HCT116 (cell line): ENCODE results near the gene TMEM132D. TPM values are rescaled to one million over a fixed set of nuclear protein-coding genes. Genes with fewer than 3 reads are reported as not detected.

ENCODE experiments used
- ATAC-seq: fragments of 200-7000 bp; cut with Tn5 transposase; 2 replicates; pipeline ENCODE4 v1.9.1; 2020; ENCODE audit warnings: mild to moderate bottlenecking, moderate library complexity
- BruUV-seq: library from RNA; stranded (reverse); fragments of 400-500 nt; replicated peaks from 2 replicates; lab custom pipeline; 2021; lab: Mats Ljungman, UMichigan
- CTCF ChIA-PET: fragments of 300-600 bp; sonication (Branson Sonifier 250); formaldehyde crosslinking; loops from one replicate; lab custom pipeline; 2021; ENCODE audit warnings: antibody characterized with exemption; lab: Charles Lee
- POLR2A ChIA-PET: fragments of 300-600, 350-600 bp; sonication (Branson Sonifier 250); formaldehyde crosslinking; loops from one replicate; lab custom pipeline; 2021; ENCODE audit warnings: antibody characterized with exemption; lab: Charles Lee
- RAD21 ChIA-PET, 2 experiments: fragments of 300-600 bp; sonication (Branson Sonifier 250); formaldehyde crosslinking; loops; one replicate each; lab custom pipeline; 2023; ENCODE audit warnings: low total read pairs in 2 of 2; ENCODE audit not compliant: uncharacterized antibody in 2 of 2, unreplicated experiment in 2 of 2, low non-redundant PET in 1 of 2; lab: Charles Lee
- DNase-seq: peaks from one replicate; pipeline ENCODE4 v3.0.0-alpha.2; 2010; ENCODE audit warnings: low read depth, low spot score
- H2AFZ ChIP-seq: fragments of 200-600 bp; shearing (Covaris generic), sonication (generic); 2 replicates; pipeline ENCODE4 v1.6.1; 2017; ENCODE audit warnings: low read depth, mixed run types, mixed read lengths, antibody characterized with exemption, low read length; ENCODE audit not compliant: poor library complexity, severe bottlenecking
- H3K27ac ChIP-seq: 2 replicates; pipeline ENCODE4 v1.5.1; 2012; ENCODE audit warnings: low read depth, low read length
- H3K27me3 ChIP-seq: fragments of 200-600 bp; sonication (generic); 2 replicates; pipeline ENCODE4 v1.6.1; 2016; ENCODE audit warnings: mixed run types, low read length, mixed read lengths; ENCODE audit not compliant: insufficient read depth
- H3K36me3 ChIP-seq, 2 experiments: fragments of 200-500 bp in 1 of 2; fragments of 200-600 bp in 1 of 2; sonication (Bioruptor generic) in 1 of 2; sonication (generic) in 1 of 2; 2 replicates each; pipeline versions ENCODE4 v1.5.1 to v1.6.1; 2014 to 2016; ENCODE audit warnings: low read length in 2 of 2, inconsistent platforms in 1 of 2, mixed read lengths in 1 of 2, mixed run types in 1 of 2; ENCODE audit not compliant: insufficient read depth in 2 of 2, control insufficient read depth in 1 of 2
- H3K4me1 ChIP-seq, 2 experiments: fragments of 200-600 bp in 1 of 2; sonication (generic) in 1 of 2; 2 replicates each; pipeline versions ENCODE4 v1.5.1 to v1.6.1; 2012 to 2017; ENCODE audit warnings: low read length in 2 of 2, inconsistent platforms in 1 of 2, mild to moderate bottlenecking in 1 of 2, mixed read lengths in 1 of 2, mixed run types in 1 of 2, moderate library complexity in 1 of 2; ENCODE audit not compliant: insufficient read depth in 2 of 2, control insufficient read depth in 1 of 2
- H3K4me2 ChIP-seq: fragments of 200-600 bp; sonication (generic); 2 replicates; pipeline ENCODE4 v1.6.1; 2017; ENCODE audit warnings: mixed run types, low read length, mixed read lengths
- H3K4me3 ChIP-seq, 2 experiments: fragments of 200-600 bp in 1 of 2; sonication (generic) in 1 of 2; replicated peaks in 1 of 2; 2 replicates each; pipeline ENCODE4 v1.5.1; 2011 to 2016; ENCODE audit warnings: low read length in 2 of 2, control low read depth in 1 of 2, low read depth in 1 of 2, mild to moderate bottlenecking in 1 of 2, mixed read lengths in 1 of 2, mixed run types in 1 of 2
- H3K79me2 ChIP-seq: fragments of 200-600 bp; sonication (generic); 2 replicates; pipeline ENCODE4 v1.6.1; 2017; ENCODE audit warnings: mild to moderate bottlenecking, mixed run types, low read length, moderate library complexity, mixed read lengths; ENCODE audit not compliant: insufficient read depth
- H3K9ac ChIP-seq: fragments of 200-600 bp; sonication (generic); 2 replicates; pipeline ENCODE4 v1.6.1; 2016; ENCODE audit warnings: low read length, mixed read lengths
- H3K9me2 ChIP-seq: fragments of 200-600 bp; sonication (generic), shearing (Covaris generic); 2 replicates; pipeline ENCODE4 v1.6.1; 2017; ENCODE audit warnings: mixed run types, mild to moderate bottlenecking, moderate library complexity; ENCODE audit not compliant: insufficient read depth
- H3K9me3 ChIP-seq, 2 experiments: fragments of 200-500 bp in 1 of 2; fragments of 200-600 bp in 1 of 2; sonication (Bioruptor generic) in 1 of 2; sonication (generic) in 1 of 2; 2 replicates each; pipeline ENCODE4 v1.6.1; 2014 to 2017; ENCODE audit warnings: low read length in 2 of 2, mixed read lengths in 2 of 2, inconsistent platforms in 1 of 2, low read depth in 1 of 2, mild to moderate bottlenecking in 1 of 2, mixed run types in 1 of 2, moderate library complexity in 1 of 2; ENCODE audit not compliant: control insufficient read depth in 1 of 2, insufficient read depth in 1 of 2
- H4K20me1 ChIP-seq: fragments of 200-600 bp; sonication (generic), shearing (Covaris generic); 2 replicates; pipeline ENCODE4 v1.6.1; 2017; ENCODE audit warnings: mixed run types, mild to moderate bottlenecking, moderate library complexity; ENCODE audit not compliant: insufficient read depth
- CBX3 ChIP-seq: IDR thresholded peaks from 2 replicates; pipeline ENCODE4 v1.6.1; 2012; ENCODE audit warnings: low read depth
- CEBPB ChIP-seq: IDR thresholded peaks from 2 replicates; pipeline ENCODE4 v1.6.1; 2012; ENCODE audit warnings: low read depth
- EGR1 ChIP-seq: IDR thresholded peaks from 2 replicates; pipeline ENCODE4 v1.6.1; 2012; ENCODE audit warnings: low read depth
- ELF1 ChIP-seq: IDR thresholded peaks from 2 replicates; pipeline ENCODE4 v1.6.1; 2012; ENCODE audit warnings: low read depth, borderline replicate concordance
- FOSL1 ChIP-seq: IDR thresholded peaks from 2 replicates; pipeline ENCODE4 v1.6.1; 2012; ENCODE audit warnings: low read depth
- JUND ChIP-seq: IDR thresholded peaks from 2 replicates; pipeline ENCODE4 v1.6.1; 2012
- POLR2A ChIP-seq: IDR thresholded peaks from 2 replicates; pipeline ENCODE4 v1.7.0; 2011; ENCODE audit warnings: borderline replicate concordance; ENCODE audit not compliant: insufficient read depth, insufficient read length; ENCODE audit errors: extremely low read depth
- POLR2AphosphoS5 ChIP-seq: IDR thresholded peaks from 2 replicates; pipeline ENCODE4 v1.6.1; 2011; ENCODE audit warnings: mild to moderate bottlenecking, low read depth, low read length, moderate library complexity
- RAD21 ChIP-seq: IDR thresholded peaks from 2 replicates; pipeline ENCODE4 v1.6.1; 2012; ENCODE audit warnings: low read depth, mild to moderate bottlenecking
- REST ChIP-seq: IDR thresholded peaks from 2 replicates; pipeline ENCODE4 v1.6.1; 2012; ENCODE audit warnings: low read depth
- SP1 ChIP-seq: IDR thresholded peaks from 2 replicates; pipeline ENCODE4 v1.6.1; 2012; ENCODE audit warnings: low read depth
- TCF7L2 ChIP-seq: IDR thresholded peaks from 2 replicates; pipeline ENCODE4 v1.7.0; 2011; ENCODE audit warnings: borderline replicate concordance, inconsistent platforms; ENCODE audit not compliant: insufficient read depth, insufficient read length; ENCODE audit errors: extremely low read depth
- YY1 ChIP-seq: IDR thresholded peaks from 2 replicates; pipeline ENCODE4 v1.6.1; 2011; ENCODE audit warnings: low read length, low read depth, moderate library complexity, mild to moderate bottlenecking; ENCODE audit not compliant: insufficient replicate concordance; ENCODE audit errors: extremely low read depth
- intact Hi-C: fragments of 100-400 bp; cut with micrococcal nuclease; formaldehyde crosslinking; loops from 2 replicates; pipeline ENCODE4 v1.10.0; 2022
- total RNA-seq: library from RNA; stranded (reverse); gene quantifications from one replicate; pipeline ENCODE4 v1.2.1, GENCODE V29; 2021; ENCODE audit not compliant: unreplicated experiment
- TF ChIP-seq, protein P1 (sequence below), 3 experiments: fragments of 200-600 bp in 1 of 3; sonication (generic) in 1 of 3; IDR thresholded peaks in 2 of 3; conservative IDR thresholded peaks in 1 of 3; 2 replicates each; pipeline ENCODE4 v1.5.1; 2012 to 2017; ENCODE audit warnings: low read depth in 2 of 3, low read length in 2 of 3, antibody characterized with exemption in 1 of 3, borderline replicate concordance in 1 of 3, control low read depth in 1 of 3, mild to moderate bottlenecking in 1 of 3, mixed read lengths in 1 of 3, mixed run types in 1 of 3, moderate library complexity in 1 of 3; ENCODE audit not compliant: insufficient read depth in 1 of 3
- TF ChIP-seq, protein P2 (sequence below): IDR thresholded peaks from 2 replicates; pipeline ENCODE4 v1.6.1; 2012
- TF ChIP-seq, protein P3 (sequence below): IDR thresholded peaks from 2 replicates; pipeline ENCODE4 v1.6.1; 2012
- TF ChIP-seq, protein P4 (sequence below): IDR thresholded peaks from 2 replicates; pipeline ENCODE4 v1.6.1; 2011; ENCODE audit warnings: mild to moderate bottlenecking, low read length, moderate library complexity; ENCODE audit not compliant: insufficient replicate concordance; ENCODE audit errors: extremely low read depth

TMEM132D gene
- total RNA-seq, 1 experiment from 2014 or later, result not detected

GRCh38 chr12:129592449-129592848 is 311.4 kb downstream of the TMEM132D start:
- Histone ChIP-seq H3K4me3 (no peak overlapping the region), H4K20me1 (no peaks in the 10 kb centered on the region), H3K27me3 (no peaks in the 10 kb centered on the region), H3K9me2 (no peaks in the 10 kb centered on the region), H3K27ac (no peak overlapping the region), H3K4me2 (no peak overlapping the region), H2AFZ (no peak overlapping the region), H3K36me3 (no peaks in the 10 kb centered on the region), H3K9me3 (peaks cover 8 to 15% of the 10 kb centered on the region in 2 experiments; a peak in 2 of 4 replicates), H3K9ac (no peak overlapping the region), H3K79me2 (no peaks in the 10 kb centered on the region), H3K4me1 (no peaks in the 10 kb centered on the region)
- ChIA-PET CTCF (no interaction called here), RAD21 (no interaction called here), POLR2A (no interaction called here)
- ATAC-seq (no peak), DNase-seq (no peak)
- intact Hi-C loops, result no loop called here
- BruUV-seq, result no TSS peak
- TF ChIP-seq FOSL1 (no peak), YY1 (no peak), CBX3 (no peak), POLR2A (no peak), ELF1 (no peak), RAD21 (no peak), JUND (no peak), REST (no peak), SP1 (no peak), EGR1 (no peak), CEBPB (no peak), POLR2AphosphoS5 (no peak), TCF7L2 (no peak)
- TF ChIP-seq, protein P1, sequence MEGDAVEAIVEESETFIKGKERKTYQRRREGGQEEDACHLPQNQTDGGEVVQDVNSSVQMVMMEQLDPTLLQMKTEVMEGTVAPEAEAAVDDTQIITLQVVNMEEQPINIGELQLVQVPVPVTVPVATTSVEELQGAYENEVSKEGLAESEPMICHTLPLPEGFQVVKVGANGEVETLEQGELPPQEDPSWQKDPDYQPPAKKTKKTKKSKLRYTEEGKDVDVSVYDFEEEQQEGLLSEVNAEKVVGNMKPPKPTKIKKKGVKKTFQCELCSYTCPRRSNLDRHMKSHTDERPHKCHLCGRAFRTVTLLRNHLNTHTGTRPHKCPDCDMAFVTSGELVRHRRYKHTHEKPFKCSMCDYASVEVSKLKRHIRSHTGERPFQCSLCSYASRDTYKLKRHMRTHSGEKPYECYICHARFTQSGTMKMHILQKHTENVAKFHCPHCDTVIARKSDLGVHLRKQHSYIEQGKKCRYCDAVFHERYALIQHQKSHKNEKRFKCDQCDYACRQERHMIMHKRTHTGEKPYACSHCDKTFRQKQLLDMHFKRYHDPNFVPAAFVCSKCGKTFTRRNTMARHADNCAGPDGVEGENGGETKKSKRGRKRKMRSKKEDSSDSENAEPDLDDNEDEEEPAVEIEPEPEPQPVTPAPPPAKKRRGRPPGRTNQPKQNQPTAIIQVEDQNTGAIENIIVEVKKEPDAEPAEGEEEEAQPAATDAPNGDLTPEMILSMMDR (IDR thresholded peaks at IDR 0.05 in 2 of 3, conservative IDR thresholded peaks at IDR 0.05 in 1 of 3; ENCODE audit: borderline replicate concordance in 1 of 3, insufficient read depth in 1 of 3, low read depth in 2 of 3, low read length in 2 of 3), result no peak
- TF ChIP-seq, protein P2, sequence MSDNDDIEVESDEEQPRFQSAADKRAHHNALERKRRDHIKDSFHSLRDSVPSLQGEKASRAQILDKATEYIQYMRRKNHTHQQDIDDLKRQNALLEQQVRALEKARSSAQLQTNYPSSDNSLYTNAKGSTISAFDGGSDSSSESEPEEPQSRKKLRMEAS, result no peak
- TF ChIP-seq, protein P3, sequence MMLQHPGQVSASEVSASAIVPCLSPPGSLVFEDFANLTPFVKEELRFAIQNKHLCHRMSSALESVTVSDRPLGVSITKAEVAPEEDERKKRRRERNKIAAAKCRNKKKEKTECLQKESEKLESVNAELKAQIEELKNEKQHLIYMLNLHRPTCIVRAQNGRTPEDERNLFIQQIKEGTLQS, result no peak
- TF ChIP-seq, protein P4, sequence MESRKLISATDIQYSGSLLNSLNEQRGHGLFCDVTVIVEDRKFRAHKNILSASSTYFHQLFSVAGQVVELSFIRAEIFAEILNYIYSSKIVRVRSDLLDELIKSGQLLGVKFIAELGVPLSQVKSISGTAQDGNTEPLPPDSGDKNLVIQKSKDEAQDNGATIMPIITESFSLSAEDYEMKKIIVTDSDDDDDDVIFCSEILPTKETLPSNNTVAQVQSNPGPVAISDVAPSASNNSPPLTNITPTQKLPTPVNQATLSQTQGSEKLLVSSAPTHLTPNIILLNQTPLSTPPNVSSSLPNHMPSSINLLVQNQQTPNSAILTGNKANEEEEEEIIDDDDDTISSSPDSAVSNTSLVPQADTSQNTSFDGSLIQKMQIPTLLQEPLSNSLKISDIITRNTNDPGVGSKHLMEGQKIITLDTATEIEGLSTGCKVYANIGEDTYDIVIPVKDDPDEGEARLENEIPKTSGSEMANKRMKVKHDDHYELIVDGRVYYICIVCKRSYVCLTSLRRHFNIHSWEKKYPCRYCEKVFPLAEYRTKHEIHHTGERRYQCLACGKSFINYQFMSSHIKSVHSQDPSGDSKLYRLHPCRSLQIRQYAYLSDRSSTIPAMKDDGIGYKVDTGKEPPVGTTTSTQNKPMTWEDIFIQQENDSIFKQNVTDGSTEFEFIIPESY, result no peak
